HCT116 (cell line): Measurements from ENCODE around the gene OR4E2. TPM values are rescaled to one million over a fixed set of nuclear protein-coding genes. Genes with fewer than 3 reads are reported as not detected.

Experiments
- ATAC-seq: fragments of 200-7000 bp; cut with Tn5 transposase; 2 replicates; pipeline ENCODE4 v1.9.1; 2020; ENCODE audit warnings: mild to moderate bottlenecking, moderate library complexity
- Bru-seq: library from RNA; stranded (reverse); fragments of 400-500 nt; gene quantifications from one replicate; lab custom pipeline; 2021; lab: Mats Ljungman, UMichigan
- BruChase-seq, 2 experiments: library from RNA; stranded (reverse); fragments of 400-500 nt; gene quantifications; one replicate each; lab custom pipeline; 2021; lab: Mats Ljungman, UMichigan
- BruUV-seq: library from RNA; stranded (reverse); fragments of 400-500 nt; replicated peaks from 2 replicates; lab custom pipeline; 2021; lab: Mats Ljungman, UMichigan
- CTCF ChIA-PET: fragments of 300-600 bp; sonication (Branson Sonifier 250); formaldehyde crosslinking; loops from one replicate; lab custom pipeline; 2021; ENCODE audit warnings: antibody characterized with exemption; lab: Charles Lee
- POLR2A ChIA-PET: fragments of 300-600, 350-600 bp; sonication (Branson Sonifier 250); formaldehyde crosslinking; loops from one replicate; lab custom pipeline; 2021; ENCODE audit warnings: antibody characterized with exemption; lab: Charles Lee
- RAD21 ChIA-PET, 2 experiments: fragments of 300-600 bp; sonication (Branson Sonifier 250); formaldehyde crosslinking; loops; one replicate each; lab custom pipeline; 2023; ENCODE audit warnings: low total read pairs in 2 of 2; ENCODE audit not compliant: uncharacterized antibody in 2 of 2, unreplicated experiment in 2 of 2, low non-redundant PET in 1 of 2; lab: Charles Lee
- DNase-seq: peaks from one replicate; pipeline ENCODE4 v3.0.0-alpha.2; 2010; ENCODE audit warnings: low read depth, low spot score
- H2AFZ ChIP-seq: fragments of 200-600 bp; shearing (Covaris generic), sonication (generic); 2 replicates; pipeline ENCODE4 v1.6.1; 2017; ENCODE audit warnings: low read depth, mixed run types, mixed read lengths, antibody characterized with exemption, low read length; ENCODE audit not compliant: poor library complexity, severe bottlenecking
- H3K27ac ChIP-seq: 2 replicates; pipeline ENCODE4 v1.5.1; 2012; ENCODE audit warnings: low read depth, low read length
- H3K27me3 ChIP-seq: fragments of 200-600 bp; sonication (generic); 2 replicates; pipeline ENCODE4 v1.6.1; 2016; ENCODE audit warnings: mixed run types, low read length, mixed read lengths; ENCODE audit not compliant: insufficient read depth
- H3K36me3 ChIP-seq, 2 experiments: fragments of 200-500 bp in 1 of 2; fragments of 200-600 bp in 1 of 2; sonication (Bioruptor generic) in 1 of 2; sonication (generic) in 1 of 2; 2 replicates each; pipeline versions ENCODE4 v1.5.1 to v1.6.1; 2014 to 2016; ENCODE audit warnings: low read length in 2 of 2, inconsistent platforms in 1 of 2, mixed read lengths in 1 of 2, mixed run types in 1 of 2; ENCODE audit not compliant: insufficient read depth in 2 of 2, control insufficient read depth in 1 of 2
- H3K4me1 ChIP-seq, 2 experiments: fragments of 200-600 bp in 1 of 2; sonication (generic) in 1 of 2; 2 replicates each; pipeline versions ENCODE4 v1.5.1 to v1.6.1; 2012 to 2017; ENCODE audit warnings: low read length in 2 of 2, inconsistent platforms in 1 of 2, mild to moderate bottlenecking in 1 of 2, mixed read lengths in 1 of 2, mixed run types in 1 of 2, moderate library complexity in 1 of 2; ENCODE audit not compliant: insufficient read depth in 2 of 2, control insufficient read depth in 1 of 2
- H3K4me2 ChIP-seq: fragments of 200-600 bp; sonication (generic); 2 replicates; pipeline ENCODE4 v1.6.1; 2017; ENCODE audit warnings: mixed run types, low read length, mixed read lengths
- H3K4me3 ChIP-seq, 2 experiments: fragments of 200-600 bp in 1 of 2; sonication (generic) in 1 of 2; replicated peaks in 1 of 2; 2 replicates each; pipeline ENCODE4 v1.5.1; 2011 to 2016; ENCODE audit warnings: low read length in 2 of 2, control low read depth in 1 of 2, low read depth in 1 of 2, mild to moderate bottlenecking in 1 of 2, mixed read lengths in 1 of 2, mixed run types in 1 of 2
- H3K79me2 ChIP-seq: fragments of 200-600 bp; sonication (generic); 2 replicates; pipeline ENCODE4 v1.6.1; 2017; ENCODE audit warnings: mild to moderate bottlenecking, mixed run types, low read length, moderate library complexity, mixed read lengths; ENCODE audit not compliant: insufficient read depth
- H3K9ac ChIP-seq: fragments of 200-600 bp; sonication (generic); 2 replicates; pipeline ENCODE4 v1.6.1; 2016; ENCODE audit warnings: low read length, mixed read lengths
- H3K9me2 ChIP-seq: fragments of 200-600 bp; sonication (generic), shearing (Covaris generic); 2 replicates; pipeline ENCODE4 v1.6.1; 2017; ENCODE audit warnings: mixed run types, mild to moderate bottlenecking, moderate library complexity; ENCODE audit not compliant: insufficient read depth
- H3K9me3 ChIP-seq, 2 experiments: fragments of 200-500 bp in 1 of 2; fragments of 200-600 bp in 1 of 2; sonication (Bioruptor generic) in 1 of 2; sonication (generic) in 1 of 2; 2 replicates each; pipeline ENCODE4 v1.6.1; 2014 to 2017; ENCODE audit warnings: low read length in 2 of 2, mixed read lengths in 2 of 2, inconsistent platforms in 1 of 2, low read depth in 1 of 2, mild to moderate bottlenecking in 1 of 2, mixed run types in 1 of 2, moderate library complexity in 1 of 2; ENCODE audit not compliant: control insufficient read depth in 1 of 2, insufficient read depth in 1 of 2
- H4K20me1 ChIP-seq: fragments of 200-600 bp; sonication (generic), shearing (Covaris generic); 2 replicates; pipeline ENCODE4 v1.6.1; 2017; ENCODE audit warnings: mixed run types, mild to moderate bottlenecking, moderate library complexity; ENCODE audit not compliant: insufficient read depth
- ATF3 ChIP-seq: IDR thresholded peaks from 2 replicates; pipeline ENCODE4 v1.6.1; 2012
- CBX3 ChIP-seq: IDR thresholded peaks from 2 replicates; pipeline ENCODE4 v1.6.1; 2012; ENCODE audit warnings: low read depth
- CEBPB ChIP-seq: IDR thresholded peaks from 2 replicates; pipeline ENCODE4 v1.6.1; 2012; ENCODE audit warnings: low read depth
- CTCF ChIP-seq, 3 experiments: fragments of 200-600 bp in 1 of 3; sonication (generic) in 1 of 3; IDR thresholded peaks in 2 of 3; conservative IDR thresholded peaks in 1 of 3; 2 replicates each; pipeline ENCODE4 v1.5.1; 2012 to 2017; ENCODE audit warnings: low read depth in 2 of 3, low read length in 2 of 3, antibody characterized with exemption in 1 of 3, borderline replicate concordance in 1 of 3, control low read depth in 1 of 3, mild to moderate bottlenecking in 1 of 3, mixed read lengths in 1 of 3, mixed run types in 1 of 3, moderate library complexity in 1 of 3; ENCODE audit not compliant: insufficient read depth in 1 of 3
- EGR1 ChIP-seq: IDR thresholded peaks from 2 replicates; pipeline ENCODE4 v1.6.1; 2012; ENCODE audit warnings: low read depth
- ELF1 ChIP-seq: IDR thresholded peaks from 2 replicates; pipeline ENCODE4 v1.6.1; 2012; ENCODE audit warnings: low read depth, borderline replicate concordance
- EZH2 ChIP-seq: fragments of 200-600 bp; sonication (generic); IDR thresholded peaks from 2 replicates; pipeline ENCODE4 v1.6.1; 2017; ENCODE audit warnings: antibody characterized with exemption, mixed run types
- FOSL1 ChIP-seq: IDR thresholded peaks from 2 replicates; pipeline ENCODE4 v1.6.1; 2012; ENCODE audit warnings: low read depth
- JUND ChIP-seq: IDR thresholded peaks from 2 replicates; pipeline ENCODE4 v1.6.1; 2012
- POLR2AphosphoS5 ChIP-seq: IDR thresholded peaks from 2 replicates; pipeline ENCODE4 v1.6.1; 2011; ENCODE audit warnings: mild to moderate bottlenecking, low read depth, low read length, moderate library complexity
- RAD21 ChIP-seq: IDR thresholded peaks from 2 replicates; pipeline ENCODE4 v1.6.1; 2012; ENCODE audit warnings: low read depth, mild to moderate bottlenecking
- REST ChIP-seq: IDR thresholded peaks from 2 replicates; pipeline ENCODE4 v1.6.1; 2012; ENCODE audit warnings: low read depth
- SIN3A ChIP-seq: IDR thresholded peaks from 2 replicates; pipeline ENCODE4 v1.6.1; 2012; ENCODE audit warnings: low read depth
- SP1 ChIP-seq: IDR thresholded peaks from 2 replicates; pipeline ENCODE4 v1.6.1; 2012; ENCODE audit warnings: low read depth
- SRF ChIP-seq: IDR thresholded peaks from 2 replicates; pipeline ENCODE4 v1.6.1; 2012; ENCODE audit warnings: low read depth
- ZBTB33 ChIP-seq: IDR thresholded peaks from 2 replicates; pipeline ENCODE4 v1.6.1; 2011; ENCODE audit warnings: mild to moderate bottlenecking, low read length, moderate library complexity; ENCODE audit not compliant: insufficient replicate concordance; ENCODE audit errors: extremely low read depth
- ZFX ChIP-seq: fragments of 450-650 bp; IDR thresholded peaks from 2 replicates; pipeline ENCODE4 v1.6.1; 2017
- ZNF274 ChIP-seq: fragments of 200-500 bp; sonication (Bioruptor generic); IDR thresholded peaks from 2 replicates; pipeline ENCODE4 v1.6.1; 2014; ENCODE audit warnings: mild to moderate bottlenecking, low read depth, low read length, inconsistent platforms
- intact Hi-C: fragments of 100-400 bp; cut with micrococcal nuclease; formaldehyde crosslinking; loops from 2 replicates; pipeline ENCODE4 v1.10.0; 2022
- long read RNA-seq: library from polyadenylated mRNA; unstranded; transcript quantifications from one replicate; pipeline ENCODE4 v2.0.0, GENCODE V29; 2021; ENCODE audit not compliant: unreplicated experiment
- polyA plus RNA-seq: library from polyadenylated mRNA; unstranded; fragments of >200 nt; gene quantifications from 2 replicates; pipeline ENCODE4 v1.2.1, GENCODE V29; 2012; ENCODE audit warnings: missing spikeins
- total RNA-seq: library from RNA; stranded (reverse); gene quantifications from one replicate; pipeline ENCODE4 v1.2.1, GENCODE V29; 2021; ENCODE audit not compliant: unreplicated experiment

OR4E2 gene
- total RNA-seq (not detected), Bru-seq, nascent RNA (not detected), BruChase-seq, experiment 1, labeled RNA remaining after a 6-hour chase (not detected), BruChase-seq, experiment 2, labeled RNA remaining after a 2-hour chase (not detected)
- polyA plus RNA-seq, result not detected in 2 replicates
- long read RNA-seq, result 0 reads

GRCh38 chr14:21653331-21653885 is at the start of gene OR4E2:
OR4E2 (plus strand) TSS chr14:21653835; CDS start chr14:21665083, 11,248 bp downstream.
- no peak for TF ChIP-seq CTCF (IDR thresholded peaks at IDR 0.05 in 2 of 3, conservative IDR thresholded peaks at IDR 0.05 in 1 of 3; ENCODE audit: borderline replicate concordance in 1 of 3, insufficient read depth in 1 of 3, low read depth in 2 of 3, low read length in 2 of 3)
- no peak for TF ChIP-seq REST
- TF ChIP-seq ZFX, result no peak
- TF ChIP-seq FOSL1, result no peak
- TF ChIP-seq CEBPB, result no peak
- TF ChIP-seq SP1, result no peak
- no peak for TF ChIP-seq SRF
- no peak for TF ChIP-seq SIN3A
- TF ChIP-seq EZH2, result no peak
- no peak for TF ChIP-seq POLR2AphosphoS5
- TF ChIP-seq EGR1, result no peak
- no peak for TF ChIP-seq RAD21
- no peak for TF ChIP-seq ATF3
- no peak for TF ChIP-seq CBX3
- no peak for TF ChIP-seq ZBTB33
- no peak for TF ChIP-seq ZNF274
- TF ChIP-seq ELF1, result no peak
- no peak for TF ChIP-seq JUND
- Histone ChIP-seq H3K27me3 (peaks cover 47% of the 10 kb centered on the region), H3K27ac (no peak within 1 kb of the TSS), H3K79me2 (no peaks in the 10 kb centered on the region), H3K4me1 (no peaks in the 10 kb centered on the region), H3K9ac (no peak within 1 kb of the TSS), H2AFZ (no peak within 1 kb of the TSS), H3K4me3 (no peak within 1 kb of the TSS), H3K36me3 (no peaks in the 10 kb centered on the region), H4K20me1 (no peaks in the 10 kb centered on the region), H3K9me2 (no peaks in the 10 kb centered on the region), H3K9me3 (no peaks in the 10 kb centered on the region), H3K4me2 (no peak within 1 kb of the TSS)
- ATAC-seq, result no peak
- CTCF ChIA-PET, result no interaction called here
- RAD21 ChIA-PET, result no interaction called here
- intact Hi-C loops, result no loop called here
- no TSS peak for BruUV-seq
- no peak for DNase-seq
- POLR2A ChIA-PET, result no interaction called here
